ENCODE data around the gene ZACN. TPM values are rescaled to one million over a fixed set of nuclear protein-coding genes. Genes with fewer than 3 reads are reported as not detected.
A peak's percentile ranks its signal among the peaks of the same experiment; 100 is the strongest.

The ZACN gene
- total and polyA plus RNA-seq, 12 donors = 0.06 to 3.3 (median 0.19) TPM; not detected in 7

- H3K27ac ChIP-seq = peak overlapping the region in 1 of 5 donors; percentile 12
- no peak for DNase-seq
- H3K4me1 ChIP-seq (replicated peaks in 1 of 2) = peaks cover 0 to 4% of the 10 kb centered on the region in 2 donors
- intact Hi-C loops (cut with DNase I) = loop anchor here (2.0 to 5.0 kb wide), 3 partner anchors 60 to 175 kb away; no protein-coding TSS in a partner anchor
- H3K27me3 ChIP-seq = no peaks in the 10 kb centered on the region
- H3K4me3 ChIP-seq = peak overlapping the region in 1 of 4 donors; percentile 41
- no peaks in the 10 kb centered on the region for H3K9me3 ChIP-seq (replicated peaks in 1 of 3)
- no peaks in the 10 kb centered on the region for H3K36me3 ChIP-seq (replicated peaks in 1 of 2)
- WGBS, 4 donors = 45 to 81% (median 53%) methylated on average over 6 to 42 of the region's 42 CpGs
- TF ChIP-seq CTCF (IDR thresholded peaks at IDR 0.05) (no peak), POLR2A (IDR thresholded peaks at IDR 0.05) (no peak)
These were observed 43.0 kb downstream of the ZACN start for GRCh38 chr17:76121932-76122430.

GRCh38 chr17:76122431-76123190 is 43.6 kb downstream of the ZACN start:
- no peak overlapping the region for H3K27ac ChIP-seq

GRCh38 chr17:76123191-76123499 is 44.2 kb downstream of the ZACN start:
- TF ChIP-seq CTCF (IDR thresholded peaks at IDR 0.05) (no peak), POLR2A (IDR thresholded peaks at IDR 0.05) (no peak)
- intact Hi-C loops (cut with DNase I) = loop anchor here in 1 of 2 donors (2.0 to 5.0 kb wide), 3 partner anchors 59 to 174 kb away; no protein-coding TSS in a partner anchor
- H3K36me3 ChIP-seq (replicated peaks in 1 of 2) = no peaks in the 10 kb centered on the region
- no peaks in the 10 kb centered on the region for H3K27me3 ChIP-seq
- DNase-seq = no peak
- no peak overlapping the region for H3K4me3 ChIP-seq
- WGBS, 4 donors = 74 to 81% (median 76%) methylated on average over 5 of the region's 5 CpGs
- H3K9me3 ChIP-seq (replicated peaks in 1 of 3) = no peaks in the 10 kb centered on the region
- H3K27ac ChIP-seq = no peak overlapping the region
- H3K4me1 ChIP-seq (replicated peaks in 1 of 2) = peaks cover 0 to 4% of the 10 kb centered on the region in 2 donors

More at GRCh38 chr17:76122431-76123190, 43.6 kb downstream of the ZACN start:
- no peaks in the 10 kb centered on the region for H3K27me3 ChIP-seq
- intact Hi-C loops (cut with DNase I) = loop anchor here in 1 of 2 donors (2.0 to 5.0 kb wide), 3 partner anchors 60 to 175 kb away; no protein-coding TSS in a partner anchor
- H3K4me3 ChIP-seq = no peak overlapping the region
- H3K36me3 ChIP-seq (replicated peaks in 1 of 2) = no peaks in the 10 kb centered on the region
- TF ChIP-seq CTCF (IDR thresholded peaks at IDR 0.05) = no peak
- no peak for TF ChIP-seq POLR2A (IDR thresholded peaks at IDR 0.05)
- 88 to 91% (median 89%) methylated on average over 15 to 24 of the region's 24 CpGs for WGBS, 4 donors
- no peaks in the 10 kb centered on the region for H3K9me3 ChIP-seq (replicated peaks in 1 of 3)
- peaks cover 0 to 4% of the 10 kb centered on the region in 2 donors for H3K4me1 ChIP-seq (replicated peaks in 1 of 2)
- no peak for DNase-seq

- H3K4me1 ChIP-seq (replicated peaks in 1 of 2) = peaks cover 0 to 4% of the 10 kb centered on the region in 2 donors
- DNase-seq = no peak
- 57 to 81% (median 65%) methylated on average over 5 to 9 of the region's 9 CpGs for WGBS, 4 donors
- intact Hi-C loops (cut with DNase I) = loop anchor here in 1 of 2 donors (2.0 to 5.0 kb wide), 3 partner anchors 58 to 173 kb away; no protein-coding TSS in a partner anchor
- H3K27ac ChIP-seq = no peak overlapping the region
- no peaks in the 10 kb centered on the region for H3K27me3 ChIP-seq
- H3K9me3 ChIP-seq (replicated peaks in 1 of 3) = no peaks in the 10 kb centered on the region
- TF ChIP-seq POLR2A (IDR thresholded peaks at IDR 0.05) (no peak), CTCF (IDR thresholded peaks at IDR 0.05) (no peak)
- H3K36me3 ChIP-seq (replicated peaks in 1 of 2) = no peaks in the 10 kb centered on the region
- H3K4me3 ChIP-seq = no peak overlapping the region
These were observed 45.0 kb downstream of the ZACN start for GRCh38 chr17:76123749-76124581.
